Measurements from ENCODE around the gene TUT4.

TUT4 gene

GRCh38 chr1:52454779-52455178 is 98.1 kb downstream of the TUT4 start:
- in situ Hi-C loops (cut with MboI; ENCODE audit: low sequenced_read_pairs, unreplicated experiment) = no loop called here
- no peak for TF ChIP-seq CTCF (IDR thresholded peaks at IDR 0.05; ENCODE audit: borderline replicate concordance, control extremely low read depth, extremely low read depth, insufficient read depth, missing control alignments)
- DNase-seq (ENCODE audit: low spot score) = no peak

- in situ Hi-C loops (cut with MboI; ENCODE audit: low sequenced_read_pairs, unreplicated experiment) = no loop called here
- DNase-seq (ENCODE audit: low spot score) = no peak
- TF ChIP-seq CTCF (IDR thresholded peaks at IDR 0.05; ENCODE audit: borderline replicate concordance, control extremely low read depth, extremely low read depth, insufficient read depth, missing control alignments) = no peak
Measured at GRCh38 chr1:52454127-52454526, 98.8 kb downstream of the TUT4 start.

DNA sequence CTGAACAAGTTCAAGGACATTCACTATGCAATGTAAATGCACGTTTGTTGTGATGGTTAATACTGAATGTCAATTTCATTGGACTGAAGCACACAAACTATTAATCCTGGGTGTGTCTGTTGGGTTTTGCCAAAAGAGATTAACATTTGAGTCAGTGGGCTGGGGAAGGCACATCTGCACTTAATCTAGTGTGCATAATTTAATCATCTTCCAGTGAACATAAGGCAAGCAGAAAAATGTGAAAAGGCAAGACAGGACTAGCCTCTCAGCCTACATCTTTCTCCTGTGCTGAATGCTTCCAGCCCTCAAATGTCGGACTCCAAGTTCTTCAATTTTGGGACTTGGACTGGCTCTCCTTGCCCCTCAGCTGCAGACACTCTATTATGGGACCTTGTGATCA is 108.4 kb downstream of the TUT4 start:
- no peak for DNase-seq (ENCODE audit: low spot score)
- in situ Hi-C loops (cut with MboI; ENCODE audit: low sequenced_read_pairs, unreplicated experiment) = no loop called here
- no peak for TF ChIP-seq CTCF (IDR thresholded peaks at IDR 0.05; ENCODE audit: borderline replicate concordance, control extremely low read depth, extremely low read depth, insufficient read depth, missing control alignments)

- TF ChIP-seq CTCF (IDR thresholded peaks at IDR 0.05; ENCODE audit: borderline replicate concordance, control extremely low read depth, extremely low read depth, insufficient read depth, missing control alignments) = no peak
- no peak for DNase-seq (ENCODE audit: low spot score)
- in situ Hi-C loops (cut with MboI; ENCODE audit: low sequenced_read_pairs, unreplicated experiment) = no loop called here
Measured at GRCh38 chr1:52439976-52440375, 112.9 kb downstream of the TUT4 start.

DNA sequence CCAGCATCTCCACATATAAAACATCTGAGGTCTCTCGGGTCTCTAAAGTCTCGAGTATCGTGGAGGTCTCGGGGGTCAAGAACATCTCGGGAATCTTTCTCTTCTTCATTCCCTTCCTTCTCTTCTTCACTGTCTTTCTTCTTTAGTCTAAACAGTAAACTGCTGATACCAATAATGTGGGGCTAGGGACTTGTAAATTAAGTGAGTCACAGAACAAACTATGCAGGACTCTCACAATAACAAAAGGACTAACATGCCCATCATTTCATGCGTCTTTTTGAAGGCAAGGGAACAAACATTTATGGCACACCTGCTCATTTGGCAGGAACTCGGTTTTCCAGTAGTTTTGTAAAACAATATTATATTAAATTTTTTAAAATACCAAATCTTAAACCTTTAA is 116.1 kb downstream of the TUT4 start:
- DNase-seq (ENCODE audit: low spot score) = no peak
- in situ Hi-C loops (cut with MboI; ENCODE audit: low sequenced_read_pairs, unreplicated experiment) = no loop called here
- no peak for TF ChIP-seq CTCF (IDR thresholded peaks at IDR 0.05; ENCODE audit: borderline replicate concordance, control extremely low read depth, extremely low read depth, insufficient read depth, missing control alignments)

GRCh38 chr1:52435650-52436049 is 117.2 kb downstream of the TUT4 start:
- no peak for DNase-seq (ENCODE audit: low spot score)
- in situ Hi-C loops (cut with MboI; ENCODE audit: low sequenced_read_pairs, unreplicated experiment) = no loop called here
- no peak for TF ChIP-seq CTCF (IDR thresholded peaks at IDR 0.05; ENCODE audit: borderline replicate concordance, control extremely low read depth, extremely low read depth, insufficient read depth, missing control alignments)

DNA sequence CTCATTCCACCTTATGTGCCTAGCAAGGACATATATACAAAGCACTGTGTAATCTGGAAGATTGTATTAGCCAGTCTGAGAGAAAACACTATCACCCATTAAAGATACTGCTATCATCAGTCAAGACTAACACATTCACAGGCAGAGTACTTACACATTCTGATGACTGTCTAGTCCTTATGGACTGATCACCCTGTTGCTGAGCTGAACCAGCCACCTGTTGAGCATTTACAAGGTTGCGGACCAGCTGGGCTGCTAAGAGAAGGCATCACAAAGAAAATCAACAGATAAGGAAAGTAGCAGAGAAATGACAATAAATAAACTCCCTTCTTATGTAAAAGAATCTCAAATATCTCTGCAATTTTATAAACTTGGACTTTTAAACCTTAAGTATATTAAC is 117.7 kb downstream of the TUT4 start:
- TF ChIP-seq CTCF (IDR thresholded peaks at IDR 0.05; ENCODE audit: borderline replicate concordance, control extremely low read depth, extremely low read depth, insufficient read depth, missing control alignments) = no peak
- DNase-seq (ENCODE audit: low spot score) = no peak
- in situ Hi-C loops (cut with MboI; ENCODE audit: low sequenced_read_pairs, unreplicated experiment) = no loop called here

Measured in GM13976 (cell line).